Endothelial cell of hepatic sinusoid (primary cell): Measurements from ENCODE around the gene TBXAS1.

ENCODE experiments used
- in situ Hi-C: cut with HindIII; loops from 2 replicates; pipeline ENCODE4 v1.10.0; 2017; ENCODE audit warnings: low sequenced_read_pairs

Gene TBXAS1

DNA sequence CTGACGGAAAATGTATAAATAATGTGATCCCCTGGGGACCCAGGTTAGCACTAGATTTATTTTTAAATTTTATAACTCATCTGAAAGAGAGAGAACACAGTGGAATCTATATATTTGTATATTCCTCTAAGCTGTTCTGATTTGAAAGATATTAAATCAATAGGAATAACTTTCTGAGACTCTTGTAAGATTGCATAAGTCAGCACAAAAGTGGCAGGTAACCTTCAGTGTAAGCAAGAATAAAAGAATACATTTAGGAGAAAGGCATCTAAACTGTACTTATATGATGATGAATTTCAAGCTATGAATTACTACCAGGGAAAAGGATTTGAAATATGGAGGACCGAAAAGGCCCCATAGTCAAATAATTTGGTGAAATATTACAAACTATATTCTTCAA, 112.8 kb downstream of the TBXAS1 start:
- in situ Hi-C loops: no loop called here

DNA sequence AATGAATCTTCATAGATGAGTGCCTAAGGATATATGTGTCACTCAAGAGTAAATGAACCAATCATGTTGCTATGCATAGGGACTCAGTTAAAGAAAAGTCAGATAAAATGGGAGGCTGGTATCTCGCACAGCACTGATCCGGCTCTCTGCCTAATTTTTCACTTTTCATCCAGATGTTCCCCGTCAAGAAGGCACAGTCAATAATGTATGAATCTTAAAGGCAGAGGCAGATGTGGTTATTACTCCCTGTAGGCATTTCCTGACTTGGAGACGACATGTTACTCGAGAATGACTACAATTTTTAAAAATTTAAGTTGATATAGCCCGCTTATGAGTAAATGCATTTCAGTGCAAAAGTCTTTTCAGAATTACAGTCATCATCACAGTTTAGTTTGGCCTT, 113.6 kb downstream of the TBXAS1 start:
- in situ Hi-C loops: no loop called here

DNA sequence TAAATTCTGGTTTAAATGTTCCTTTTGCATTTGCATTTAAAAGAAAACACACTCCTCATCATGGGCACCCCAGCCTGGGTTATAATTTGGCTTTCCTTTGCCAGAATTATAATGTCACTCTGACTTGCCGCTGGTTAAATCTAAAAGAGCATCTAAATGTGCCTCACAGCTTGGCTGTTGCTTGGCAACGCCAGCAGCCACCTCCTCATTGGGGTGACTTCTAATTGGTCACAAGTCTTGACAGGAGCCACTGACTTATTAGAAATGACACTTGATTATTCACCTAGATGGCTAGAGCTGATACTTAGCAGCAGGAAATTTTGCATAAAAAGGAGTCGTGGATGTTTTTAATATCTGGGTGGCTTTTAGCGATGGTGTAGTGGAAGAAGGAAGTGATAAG, 114.3 kb downstream of the TBXAS1 start:
- in situ Hi-C loops: no loop called here

GRCh38 chr7:139944248-139944647, 115.2 kb downstream of the TBXAS1 start:
- in situ Hi-C loops: no loop called here

- in situ Hi-C loops: no loop called here
These were observed 117.5 kb downstream of the TBXAS1 start for GRCh38 chr7:139946533-139946932.

GRCh38 chr7:139947021-139947420, 118.0 kb downstream of the TBXAS1 start:
- in situ Hi-C loops: no loop called here

- in situ Hi-C loops: no loop called here
These were observed 119.1 kb downstream of the TBXAS1 start for GRCh38 chr7:139948167-139948566.

DNA sequence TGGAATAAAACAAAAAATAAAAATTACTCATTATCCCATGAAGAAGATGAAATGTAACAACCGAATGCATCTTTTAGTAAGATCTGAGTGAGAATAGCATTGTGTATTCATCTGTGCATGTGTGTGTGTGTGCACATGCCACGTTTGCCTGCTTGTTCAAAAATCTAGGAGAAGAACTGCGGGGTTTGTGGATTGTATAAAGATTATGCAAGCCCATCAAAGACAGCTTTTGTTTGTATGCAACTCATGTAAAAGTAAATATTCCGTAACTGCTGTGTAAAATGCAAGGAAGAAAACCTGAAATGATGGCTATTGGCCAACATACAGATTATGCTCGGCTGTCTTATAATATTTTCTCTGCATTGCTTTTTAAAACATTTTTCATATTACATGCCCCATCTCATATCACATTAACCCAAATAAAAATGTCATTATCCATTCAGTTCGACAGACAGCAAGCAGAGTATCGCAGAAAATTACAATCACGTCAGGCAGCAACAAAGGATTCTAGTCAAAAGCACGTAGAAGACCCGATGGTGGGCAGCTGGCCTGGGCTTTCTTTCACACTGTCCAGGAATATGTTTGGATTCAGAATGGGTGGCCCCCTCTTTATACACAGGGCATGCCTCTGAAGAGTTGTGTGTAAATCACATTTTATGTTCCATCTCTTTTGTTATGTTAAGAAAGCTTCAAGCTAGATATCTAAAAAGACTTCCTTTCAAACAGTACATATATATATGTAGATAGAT, 119.7 kb downstream of the TBXAS1 start:
- in situ Hi-C loops: no loop called here

GRCh38 chr7:139949629-139950028, 120.6 kb downstream of the TBXAS1 start:
- in situ Hi-C loops: no loop called here

GRCh38 chr7:139950881-139951525, 121.9 kb downstream of the TBXAS1 start:
- in situ Hi-C loops: no loop called here

DNA sequence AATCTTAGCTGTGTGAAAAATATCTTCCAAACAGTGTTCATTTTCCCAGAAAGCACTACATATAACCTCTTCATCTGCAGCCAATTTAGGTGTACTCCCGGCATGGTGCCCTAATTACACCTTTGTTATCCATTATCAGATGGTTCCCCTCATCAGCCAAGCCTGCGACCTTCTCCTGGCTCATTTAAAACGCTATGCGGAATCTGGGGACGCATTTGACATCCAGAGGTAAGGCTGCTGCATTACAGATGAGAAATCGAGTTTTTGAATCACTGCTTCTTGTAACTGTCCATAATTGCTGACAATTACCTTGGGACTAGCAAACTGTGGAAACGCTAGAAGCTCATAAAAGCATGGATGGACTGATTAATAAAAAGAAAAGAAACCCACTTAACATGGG, 124.2 kb downstream of the TBXAS1 start:
- in situ Hi-C loops: no loop called here

DNA sequence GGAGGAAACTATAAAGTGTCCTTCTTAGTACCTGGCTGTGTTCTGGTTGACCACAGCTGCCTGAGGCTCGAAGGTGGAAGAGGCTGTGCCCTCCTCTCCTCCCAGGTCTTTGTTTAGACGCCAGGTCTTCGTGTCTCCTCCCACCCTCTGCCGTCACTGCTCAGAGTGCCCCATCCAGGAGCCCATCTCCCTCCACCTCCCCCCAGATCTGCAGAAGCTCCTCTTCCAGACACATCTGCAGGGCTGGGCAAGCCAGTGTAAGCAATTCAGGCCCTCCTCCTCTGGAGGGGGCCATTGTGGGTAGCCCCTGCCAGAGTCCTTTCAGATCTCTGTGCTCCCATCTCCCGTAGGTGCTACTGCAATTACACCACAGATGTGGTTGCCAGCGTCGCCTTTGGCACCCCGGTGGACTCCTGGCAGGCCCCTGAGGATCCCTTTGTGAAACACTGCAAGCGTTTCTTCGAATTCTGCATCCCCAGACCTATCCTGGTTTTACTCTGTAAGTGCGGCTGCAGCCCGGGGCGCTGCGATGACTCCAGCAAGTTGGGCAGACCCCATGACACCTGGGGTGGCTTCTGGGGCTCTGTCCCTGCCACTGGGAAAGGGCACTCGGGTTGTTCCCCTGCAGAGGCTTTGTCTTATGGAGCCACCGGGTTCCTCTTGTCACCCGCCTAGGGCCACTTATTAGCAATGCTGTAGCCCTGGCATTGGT, 126.2 kb downstream of the TBXAS1 start:
- in situ Hi-C loops: no loop called here

DNA sequence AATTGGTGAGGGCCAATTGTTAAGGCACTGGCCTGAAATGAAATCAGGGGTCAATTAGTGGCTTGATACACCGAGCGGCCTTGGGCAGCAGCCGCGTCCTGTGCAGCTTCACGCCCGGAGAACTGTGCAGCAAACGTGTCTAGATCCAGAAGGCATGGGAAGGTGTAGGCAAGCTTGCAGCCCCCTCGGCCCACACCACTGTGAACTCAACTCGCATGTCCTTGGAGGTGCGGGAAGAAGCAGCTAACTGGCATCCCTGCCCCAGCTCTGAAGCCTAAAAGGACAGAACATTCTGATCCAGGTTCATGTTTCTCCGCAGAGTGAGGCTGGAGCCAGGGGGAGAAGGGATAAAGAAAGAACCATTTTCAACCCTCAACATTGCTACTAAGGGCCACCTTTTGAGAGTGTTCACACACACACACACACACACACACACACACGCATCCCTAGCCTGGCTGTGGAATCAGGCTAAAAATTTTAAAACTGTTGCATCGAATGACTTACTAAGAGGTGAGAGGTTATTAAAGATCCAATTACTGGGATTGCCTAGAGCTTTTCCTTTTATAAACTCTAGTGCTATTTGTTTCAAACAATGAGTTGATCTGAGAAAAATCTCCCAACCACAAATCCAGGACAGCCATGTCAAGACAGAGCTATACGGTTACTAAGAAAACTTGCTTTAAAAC, 129.7 kb downstream of the TBXAS1 start:
- in situ Hi-C loops: no loop called here

GRCh38 chr7:139959285-139959628, 130.2 kb downstream of the TBXAS1 start:
- in situ Hi-C loops: no loop called here

- in situ Hi-C loops: loop anchor here (5.0 kb wide), 1 partner anchor 67 kb away; no protein-coding TSS in a partner anchor
These were observed 130.7 kb downstream of the TBXAS1 start for GRCh38 chr7:139959718-139960117.

- in situ Hi-C loops: loop anchor here (5.0 kb wide), 1 partner anchor 68 kb away; no protein-coding TSS in a partner anchor
These were observed 131.1 kb downstream of the TBXAS1 start for GRCh38 chr7:139960157-139960556.

DNA sequence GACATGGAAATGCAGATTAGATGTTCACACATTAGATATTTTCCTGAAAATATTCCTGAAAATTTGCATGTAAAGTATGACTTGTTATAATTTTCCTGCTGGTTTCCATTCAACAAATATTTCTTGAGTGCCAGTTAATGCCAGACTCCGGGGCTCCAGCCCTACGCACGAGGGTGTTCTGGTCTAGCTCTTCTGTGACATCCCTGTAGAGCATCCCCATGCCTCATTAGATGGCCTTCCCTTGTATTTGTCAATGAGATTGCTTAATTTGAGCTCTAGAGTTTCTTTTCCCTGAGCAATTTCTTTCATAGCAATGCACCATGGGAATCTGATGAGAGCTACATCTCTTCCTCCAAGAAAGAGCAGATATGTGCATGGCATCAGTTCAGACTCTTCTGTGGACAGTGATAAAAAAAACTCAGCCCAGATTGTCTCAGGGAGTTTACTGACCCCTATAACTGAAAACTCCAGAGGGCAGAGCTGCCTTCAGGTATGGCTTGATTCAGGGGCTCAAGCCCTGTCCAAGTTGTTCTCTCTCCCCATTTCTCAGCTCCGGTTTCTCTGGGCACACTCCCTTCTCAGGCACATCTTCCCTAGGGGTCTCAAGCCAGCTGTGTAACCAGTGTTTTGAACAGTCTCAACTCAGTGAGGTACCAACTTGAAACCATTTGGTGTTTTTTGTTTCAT, 137.0 kb downstream of the TBXAS1 start:
- in situ Hi-C loops: no loop called here

DNA sequence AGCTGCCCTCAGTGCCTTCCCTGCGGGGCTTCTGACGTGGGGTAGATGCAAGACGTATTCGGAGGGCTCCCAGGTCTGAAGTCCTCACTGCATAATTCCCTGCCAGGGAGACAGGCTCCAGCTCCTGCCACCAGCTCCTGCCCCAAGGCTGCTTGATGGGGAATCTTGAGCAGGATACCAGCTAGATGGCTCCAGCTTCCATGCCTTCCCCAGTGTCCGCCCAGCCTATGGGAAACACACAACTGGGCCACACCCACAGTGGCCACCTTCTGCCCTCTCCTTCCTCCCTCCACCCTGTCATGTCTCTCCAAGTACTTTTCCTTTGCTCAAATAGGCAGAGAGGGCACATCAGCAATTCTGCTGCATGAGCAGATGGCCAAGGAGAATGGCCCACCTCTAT, 137.9 kb downstream of the TBXAS1 start:
- in situ Hi-C loops: no loop called here

GRCh38 chr7:139968931-139969330, 139.9 kb downstream of the TBXAS1 start:
- in situ Hi-C loops: no loop called here

DNA sequence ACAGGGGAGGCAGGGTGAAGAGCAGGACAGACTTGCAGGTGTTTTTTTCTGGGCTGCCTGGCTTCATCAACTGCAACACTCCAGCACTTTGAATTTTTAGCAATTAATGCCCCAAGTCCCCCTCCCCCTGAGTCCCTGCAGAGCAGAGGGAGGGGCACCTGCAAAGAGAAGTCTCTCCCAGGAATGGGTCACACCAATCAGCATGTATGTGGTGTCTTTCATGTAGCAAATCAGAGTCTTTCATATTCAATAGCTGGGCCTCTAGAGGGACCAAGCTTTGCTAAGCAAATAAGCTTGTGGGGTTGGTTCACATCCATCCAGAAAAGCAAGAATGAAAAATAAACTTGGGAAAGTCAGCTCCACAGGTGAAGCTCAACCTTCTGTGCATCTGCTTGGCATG, 143.0 kb downstream of the TBXAS1 start:
- in situ Hi-C loops: loop anchor here (5.0 kb wide), 1 partner anchor 35 kb away; no protein-coding TSS in a partner anchor
